Measurements from ENCODE around the gene ENOX1.

ENOX1 gene

GRCh38 chr13:43264458-43264857 lies 522.3 kb downstream of the ENOX1 start:
- Histone ChIP-seq H3K18ac (ENCODE audit: low read length) (no peak overlapping the region), H3K4me2 (ENCODE audit: low read length) (no peak overlapping the region), H3K4me3 (ENCODE audit: low read depth, low read length) (no peak overlapping the region), H4K8ac (ENCODE audit: low read depth, low read length) (no peak overlapping the region), H3K36me3 (ENCODE audit: control insufficient read depth in 1 of 2, insufficient read depth in 2 of 2, low read length in 2 of 2) (no peaks in the 10 kb centered on the region), H3K4me1 (ENCODE audit: control insufficient read depth in 1 of 2, insufficient read depth in 2 of 2, low read length in 2 of 2) (peaks cover 3 to 12% of the 10 kb centered on the region in 2 experiments), H3K27me3 (ENCODE audit: insufficient read depth, low read length) (no peaks in the 10 kb centered on the region), H2BK12ac (ENCODE audit: low read length) (no peak overlapping the region), H3K14ac (ENCODE audit: low read length) (no peak overlapping the region), H3K79me2 (ENCODE audit: control insufficient read depth, insufficient read depth, low read length, poor library complexity) (no peaks in the 10 kb centered on the region), H2AFZ (ENCODE audit: insufficient read depth, low read length, poor library complexity) (no peak overlapping the region), H3K9me3 (ENCODE audit: insufficient read depth, low read depth, low read length) (no peaks in the 10 kb centered on the region), H4K91ac (ENCODE audit: low read depth, low read length) (no peak overlapping the region), H3K4ac (ENCODE audit: low read depth, low read length) (no peak overlapping the region), H2BK5ac (ENCODE audit: low read depth, low read length, poor library complexity) (no peak overlapping the region), H2BK120ac (ENCODE audit: insufficient read depth, low read length, poor library complexity) (no peak overlapping the region), H2AK5ac (ENCODE audit: low read length) (no peak overlapping the region), H3K27ac (ENCODE audit: low read depth, low read length) (no peak overlapping the region), H3K79me1 (ENCODE audit: low read length) (no peaks in the 10 kb centered on the region), H3K23ac (ENCODE audit: low read length) (no peak overlapping the region), H4K12ac (ENCODE audit: low read depth, low read length) (no peak overlapping the region), H3K9ac (ENCODE audit: low read length) (no peak overlapping the region)
- no peak for DNase-seq
- no CpG with 5 or more reads among the region's 1 CpG for WGBS (ENCODE audit: extremely low coverage, insufficient coverage, insufficient read length)

GRCh38 chr13:43263047-43263446 lies 523.7 kb downstream of the ENOX1 start:
- H3K9ac ChIP-seq (ENCODE audit: low read length): no peak overlapping the region
- no peak overlapping the region for H2BK12ac ChIP-seq (ENCODE audit: low read length)
- H4K12ac ChIP-seq (ENCODE audit: low read depth, low read length): no peak overlapping the region
- H3K4ac ChIP-seq (ENCODE audit: low read depth, low read length): no peak overlapping the region
- no peaks in the 10 kb centered on the region for H3K79me2 ChIP-seq (ENCODE audit: control insufficient read depth, insufficient read depth, low read length, poor library complexity)
- H3K4me3 ChIP-seq (ENCODE audit: low read depth, low read length): no peak overlapping the region
- no peaks in the 10 kb centered on the region for H3K36me3 ChIP-seq (ENCODE audit: control insufficient read depth in 1 of 2, insufficient read depth in 2 of 2, low read length in 2 of 2)
- DNase-seq: no peak
- no peaks in the 10 kb centered on the region for H3K9me3 ChIP-seq (ENCODE audit: insufficient read depth, low read depth, low read length)
- no peak overlapping the region for H3K14ac ChIP-seq (ENCODE audit: low read length)
- no peak overlapping the region for H4K8ac ChIP-seq (ENCODE audit: low read depth, low read length)
- no CpG with 5 or more reads among the region's 2 CpGs for WGBS (ENCODE audit: extremely low coverage, insufficient coverage, insufficient read length)
- no peak overlapping the region for H2BK5ac ChIP-seq (ENCODE audit: low read depth, low read length, poor library complexity)
- no peak overlapping the region for H3K4me2 ChIP-seq (ENCODE audit: low read length)
- no peak overlapping the region for H3K23ac ChIP-seq (ENCODE audit: low read length)
- peaks cover 5 to 21% of the 10 kb centered on the region in 2 experiments for H3K4me1 ChIP-seq (ENCODE audit: control insufficient read depth in 1 of 2, insufficient read depth in 2 of 2, low read length in 2 of 2)
- no peaks in the 10 kb centered on the region for H3K79me1 ChIP-seq (ENCODE audit: low read length)
- H3K18ac ChIP-seq (ENCODE audit: low read length): no peak overlapping the region
- no peak overlapping the region for H2BK120ac ChIP-seq (ENCODE audit: insufficient read depth, low read length, poor library complexity)
- H4K91ac ChIP-seq (ENCODE audit: low read depth, low read length): no peak overlapping the region
- H2AFZ ChIP-seq (ENCODE audit: insufficient read depth, low read length, poor library complexity): no peak overlapping the region
- no peaks in the 10 kb centered on the region for H3K27me3 ChIP-seq (ENCODE audit: insufficient read depth, low read length)
- no peak overlapping the region for H2AK5ac ChIP-seq (ENCODE audit: low read length)
- no peak overlapping the region for H3K27ac ChIP-seq (ENCODE audit: low read depth, low read length)

- Histone ChIP-seq H3K4me1 (ENCODE audit: control insufficient read depth in 1 of 2, insufficient read depth in 2 of 2, low read length in 2 of 2) (peaks cover 5 to 14% of the 10 kb centered on the region in 2 experiments), H3K79me1 (ENCODE audit: low read length) (no peaks in the 10 kb centered on the region), H3K14ac (ENCODE audit: low read length) (no peak overlapping the region), H2BK120ac (ENCODE audit: insufficient read depth, low read length, poor library complexity) (no peak overlapping the region), H2AK5ac (ENCODE audit: low read length) (no peak overlapping the region), H3K4ac (ENCODE audit: low read depth, low read length) (no peak overlapping the region), H3K9ac (ENCODE audit: low read length) (no peak overlapping the region), H3K4me3 (ENCODE audit: low read depth, low read length) (no peak overlapping the region), H3K4me2 (ENCODE audit: low read length) (no peak overlapping the region), H3K9me3 (ENCODE audit: insufficient read depth, low read depth, low read length) (no peaks in the 10 kb centered on the region), H3K23ac (ENCODE audit: low read length) (no peak overlapping the region), H4K12ac (ENCODE audit: low read depth, low read length) (no peak overlapping the region), H2BK5ac (ENCODE audit: low read depth, low read length, poor library complexity) (no peak overlapping the region), H3K79me2 (ENCODE audit: control insufficient read depth, insufficient read depth, low read length, poor library complexity) (no peaks in the 10 kb centered on the region), H3K27ac (ENCODE audit: low read depth, low read length) (no peak overlapping the region), H3K18ac (ENCODE audit: low read length) (no peak overlapping the region), H3K27me3 (ENCODE audit: insufficient read depth, low read length) (no peaks in the 10 kb centered on the region), H3K36me3 (ENCODE audit: control insufficient read depth in 1 of 2, insufficient read depth in 2 of 2, low read length in 2 of 2) (no peaks in the 10 kb centered on the region), H4K91ac (ENCODE audit: low read depth, low read length) (no peak overlapping the region), H2AFZ (ENCODE audit: insufficient read depth, low read length, poor library complexity) (no peak overlapping the region), H2BK12ac (ENCODE audit: low read length) (no peak overlapping the region), H4K8ac (ENCODE audit: low read depth, low read length) (no peak overlapping the region)
- whole genome bisulfite sequencing (ENCODE audit: extremely low coverage, insufficient coverage, insufficient read length): no CpG with 5 or more reads among the region's 5 CpGs
- peak; percentile 57 to 75 for DNase-seq
Observed at GRCh38 chr13:43260999-43261398, 525.8 kb downstream of the ENOX1 start.

GRCh38 chr13:43258771-43259170 lies 528.0 kb downstream of the ENOX1 start:
- H3K4ac ChIP-seq (ENCODE audit: low read depth, low read length): no peak overlapping the region
- peaks cover 5 to 14% of the 10 kb centered on the region in 2 experiments for H3K4me1 ChIP-seq (ENCODE audit: control insufficient read depth in 1 of 2, insufficient read depth in 2 of 2, low read length in 2 of 2)
- no peak overlapping the region for H3K23ac ChIP-seq (ENCODE audit: low read length)
- H4K8ac ChIP-seq (ENCODE audit: low read depth, low read length): no peak overlapping the region
- H3K9me3 ChIP-seq (ENCODE audit: insufficient read depth, low read depth, low read length): no peaks in the 10 kb centered on the region
- H2BK120ac ChIP-seq (ENCODE audit: insufficient read depth, low read length, poor library complexity): no peak overlapping the region
- H2BK5ac ChIP-seq (ENCODE audit: low read depth, low read length, poor library complexity): no peak overlapping the region
- H2AFZ ChIP-seq (ENCODE audit: insufficient read depth, low read length, poor library complexity): no peak overlapping the region
- no CpG with 5 or more reads among the region's 1 CpG for WGBS (ENCODE audit: extremely low coverage, insufficient coverage, insufficient read length)
- H4K91ac ChIP-seq (ENCODE audit: low read depth, low read length): no peak overlapping the region
- H3K9ac ChIP-seq (ENCODE audit: low read length): no peak overlapping the region
- no peaks in the 10 kb centered on the region for H3K79me2 ChIP-seq (ENCODE audit: control insufficient read depth, insufficient read depth, low read length, poor library complexity)
- DNase-seq: peak; percentile 81 to 90
- H2AK5ac ChIP-seq (ENCODE audit: low read length): no peak overlapping the region
- no peaks in the 10 kb centered on the region for H3K36me3 ChIP-seq (ENCODE audit: control insufficient read depth in 1 of 2, insufficient read depth in 2 of 2, low read length in 2 of 2)
- H2BK12ac ChIP-seq (ENCODE audit: low read length): no peak overlapping the region
- H3K4me2 ChIP-seq (ENCODE audit: low read length): no peak overlapping the region
- H3K79me1 ChIP-seq (ENCODE audit: low read length): no peaks in the 10 kb centered on the region
- H3K14ac ChIP-seq (ENCODE audit: low read length): no peak overlapping the region
- H3K27me3 ChIP-seq (ENCODE audit: insufficient read depth, low read length): no peaks in the 10 kb centered on the region
- no peak overlapping the region for H3K4me3 ChIP-seq (ENCODE audit: low read depth, low read length)
- no peak overlapping the region for H4K12ac ChIP-seq (ENCODE audit: low read depth, low read length)
- no peak overlapping the region for H3K18ac ChIP-seq (ENCODE audit: low read length)
- no peak overlapping the region for H3K27ac ChIP-seq (ENCODE audit: low read depth, low read length)
